GM06990 (cell line): ENCODE measurements around the gene SPRN.
"Not testable (repeated sequence)": the region's sequence is repeated elsewhere in the genome, so short reads cannot be mapped to it uniquely, and the experiment has no call there.

Experiments used
- DNase-seq: peaks from one replicate; pipeline ENCODE4 v3.0.0-alpha.2; 2011; ENCODE audit not compliant: insufficient read length; ENCODE audit errors: extremely low read depth
- H3K27me3 ChIP-seq: replicated peaks from 2 replicates; pipeline ENCODE4 v1.6.0; 2011; ENCODE audit warnings: low read length; ENCODE audit not compliant: control insufficient read depth, insufficient read depth
- H3K36me3 ChIP-seq: 2 replicates; pipeline ENCODE4 v1.5.1; 2011; ENCODE audit warnings: low read length; ENCODE audit not compliant: control insufficient read depth, insufficient read depth
- H3K4me3 ChIP-seq: replicated peaks from 2 replicates; pipeline ENCODE4 v1.5.1; 2011; ENCODE audit warnings: low read depth, mild to moderate bottlenecking, control low read depth, low read length
- TF ChIP-seq, protein P1 (sequence below): IDR thresholded peaks from 2 replicates; pipeline ENCODE4 v1.5.1; 2011; ENCODE audit warnings: low read length, control low read depth, mild to moderate bottlenecking, inconsistent platforms; ENCODE audit not compliant: insufficient read depth, poor library complexity, severe bottlenecking

SPRN gene

DNA sequence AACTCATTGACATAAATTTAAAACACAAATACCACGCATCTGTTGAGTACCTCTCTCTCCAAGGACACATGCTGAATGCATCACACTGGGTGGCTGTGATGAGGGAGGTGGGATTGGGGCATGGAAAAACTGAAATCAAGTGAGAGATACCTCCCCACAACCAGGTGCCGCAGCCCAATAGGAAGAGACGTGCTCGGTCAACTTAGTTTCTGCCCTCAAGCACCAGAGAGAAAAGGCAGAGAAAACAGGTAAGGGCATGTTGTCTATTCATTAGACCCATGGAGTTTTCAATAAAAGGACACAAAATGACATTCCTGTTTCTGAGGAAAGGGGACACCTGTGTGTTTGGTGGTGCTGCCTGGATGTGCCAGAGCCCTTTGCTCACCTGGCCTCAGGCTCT is 5.1 kb upstream of the SPRN start:
- H3K27me3 ChIP-seq, DNase-seq, H3K36me3 ChIP-seq, H3K4me3 ChIP-seq: not testable (repeated sequence)

DNA sequence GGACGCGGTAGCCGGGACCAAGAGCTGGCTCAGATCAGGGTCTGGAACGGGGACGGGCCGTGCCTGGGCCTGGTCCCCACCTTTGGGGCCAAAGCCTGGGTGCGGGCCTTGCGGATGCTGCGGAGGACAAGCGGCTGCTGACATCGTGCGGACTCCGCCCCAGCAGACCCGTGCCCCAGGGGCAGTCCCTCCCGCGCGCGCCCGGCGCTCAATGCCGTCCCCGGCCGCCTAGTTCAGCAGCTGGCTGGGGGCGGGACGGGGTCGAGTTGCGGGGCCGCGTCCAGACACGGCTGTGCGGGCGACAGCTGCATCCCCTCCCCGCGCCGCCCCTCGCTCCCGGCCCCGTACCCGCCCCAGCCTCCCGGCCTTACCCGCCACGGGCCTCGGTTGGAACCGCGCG is 323 bp downstream of the SPRN start:
- not testable (repeated sequence) for H3K36me3 ChIP-seq, H3K27me3 ChIP-seq, H3K4me3 ChIP-seq, DNase-seq

DNA sequence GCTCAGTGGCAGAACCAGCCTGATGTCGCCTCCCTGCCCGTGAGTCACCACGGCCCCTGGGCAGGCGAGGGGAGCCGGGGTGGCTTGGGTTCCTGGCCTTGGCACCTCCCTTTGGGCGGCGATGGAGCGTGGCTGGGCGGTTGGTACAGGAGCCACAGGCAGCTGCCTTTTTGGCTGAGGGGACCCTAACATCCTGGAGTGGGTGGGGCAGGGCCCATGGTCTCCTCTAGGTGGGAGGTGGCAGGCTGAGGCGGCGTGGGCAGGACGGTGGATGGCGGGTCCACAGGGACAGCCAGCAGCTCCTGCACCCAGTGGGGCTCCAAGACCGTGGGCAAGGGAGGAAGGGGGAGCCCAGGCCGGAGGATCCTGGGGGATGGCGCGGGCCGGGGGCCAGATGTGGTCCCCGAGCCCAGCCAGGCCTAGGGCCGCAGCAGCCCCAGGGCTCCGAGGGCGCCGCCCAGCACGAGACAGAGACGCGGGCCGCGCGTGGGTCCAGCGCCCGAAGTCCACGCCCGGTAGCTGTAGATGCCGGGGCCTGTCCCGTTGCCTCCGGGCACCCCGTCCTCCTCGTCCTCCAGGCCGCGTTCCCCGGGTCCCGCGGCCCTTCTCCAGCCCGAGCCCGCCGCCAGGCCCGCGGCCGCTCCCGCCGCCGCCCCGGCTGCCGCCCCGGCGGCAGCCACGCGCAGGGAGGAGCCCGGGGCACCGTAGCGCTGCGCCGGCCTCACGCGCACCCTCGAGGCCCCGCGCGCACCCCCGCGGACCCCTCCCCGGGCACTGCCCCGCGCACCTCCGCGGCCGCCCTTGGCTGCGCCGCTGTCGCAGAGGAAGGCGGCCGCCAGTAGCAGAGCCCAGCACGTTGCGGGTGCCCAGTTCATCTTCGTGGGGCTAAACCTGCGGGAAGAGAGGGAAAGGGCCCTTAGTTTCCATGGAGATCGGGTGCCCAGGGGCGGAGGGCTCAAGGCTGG is 1.3 kb downstream of the SPRN start:
- TF ChIP-seq, protein P1, sequence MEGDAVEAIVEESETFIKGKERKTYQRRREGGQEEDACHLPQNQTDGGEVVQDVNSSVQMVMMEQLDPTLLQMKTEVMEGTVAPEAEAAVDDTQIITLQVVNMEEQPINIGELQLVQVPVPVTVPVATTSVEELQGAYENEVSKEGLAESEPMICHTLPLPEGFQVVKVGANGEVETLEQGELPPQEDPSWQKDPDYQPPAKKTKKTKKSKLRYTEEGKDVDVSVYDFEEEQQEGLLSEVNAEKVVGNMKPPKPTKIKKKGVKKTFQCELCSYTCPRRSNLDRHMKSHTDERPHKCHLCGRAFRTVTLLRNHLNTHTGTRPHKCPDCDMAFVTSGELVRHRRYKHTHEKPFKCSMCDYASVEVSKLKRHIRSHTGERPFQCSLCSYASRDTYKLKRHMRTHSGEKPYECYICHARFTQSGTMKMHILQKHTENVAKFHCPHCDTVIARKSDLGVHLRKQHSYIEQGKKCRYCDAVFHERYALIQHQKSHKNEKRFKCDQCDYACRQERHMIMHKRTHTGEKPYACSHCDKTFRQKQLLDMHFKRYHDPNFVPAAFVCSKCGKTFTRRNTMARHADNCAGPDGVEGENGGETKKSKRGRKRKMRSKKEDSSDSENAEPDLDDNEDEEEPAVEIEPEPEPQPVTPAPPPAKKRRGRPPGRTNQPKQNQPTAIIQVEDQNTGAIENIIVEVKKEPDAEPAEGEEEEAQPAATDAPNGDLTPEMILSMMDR, result no peak
- Histone ChIP-seq H3K36me3 (peaks cover 9% of the 10 kb centered on the region), H3K27me3 (no peaks in the 10 kb centered on the region), H3K4me3 (no peak overlapping the region)
- no peak for DNase-seq

DNA sequence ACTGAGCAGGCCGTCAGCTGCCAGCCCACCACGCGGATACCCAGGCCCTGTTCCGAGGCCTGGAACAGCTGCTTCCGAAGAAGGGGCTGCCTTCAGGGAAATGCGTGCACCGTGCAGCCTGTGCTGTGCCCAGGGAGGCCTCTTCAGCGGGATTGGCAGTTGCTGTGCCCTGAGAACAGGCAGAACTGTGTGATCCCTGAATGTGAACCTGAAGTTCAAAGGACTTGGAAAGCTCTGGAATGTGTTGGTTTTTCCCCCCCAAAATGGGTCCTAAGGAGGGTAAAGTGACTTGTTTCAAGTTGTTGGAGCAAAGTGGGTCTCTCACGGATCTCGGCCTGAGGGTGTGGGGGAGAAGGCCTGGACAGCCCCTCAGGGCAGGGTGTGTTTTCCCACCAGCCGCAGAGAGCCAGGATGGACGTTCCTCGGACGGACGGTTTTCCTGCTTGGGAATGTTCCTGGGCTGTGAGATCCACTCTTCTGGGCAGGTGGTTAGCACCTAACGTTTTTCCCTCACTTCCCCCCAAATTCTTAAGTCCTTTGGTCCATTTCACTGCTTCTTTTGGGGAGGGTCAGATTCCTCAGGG is 2.1 kb downstream of the SPRN start:
- Histone ChIP-seq H3K27me3 (no peaks in the 10 kb centered on the region), H3K36me3 (peaks cover 9% of the 10 kb centered on the region), H3K4me3 (no peak overlapping the region)
- DNase-seq, result no peak
- TF ChIP-seq, protein P1, result no peak

DNA sequence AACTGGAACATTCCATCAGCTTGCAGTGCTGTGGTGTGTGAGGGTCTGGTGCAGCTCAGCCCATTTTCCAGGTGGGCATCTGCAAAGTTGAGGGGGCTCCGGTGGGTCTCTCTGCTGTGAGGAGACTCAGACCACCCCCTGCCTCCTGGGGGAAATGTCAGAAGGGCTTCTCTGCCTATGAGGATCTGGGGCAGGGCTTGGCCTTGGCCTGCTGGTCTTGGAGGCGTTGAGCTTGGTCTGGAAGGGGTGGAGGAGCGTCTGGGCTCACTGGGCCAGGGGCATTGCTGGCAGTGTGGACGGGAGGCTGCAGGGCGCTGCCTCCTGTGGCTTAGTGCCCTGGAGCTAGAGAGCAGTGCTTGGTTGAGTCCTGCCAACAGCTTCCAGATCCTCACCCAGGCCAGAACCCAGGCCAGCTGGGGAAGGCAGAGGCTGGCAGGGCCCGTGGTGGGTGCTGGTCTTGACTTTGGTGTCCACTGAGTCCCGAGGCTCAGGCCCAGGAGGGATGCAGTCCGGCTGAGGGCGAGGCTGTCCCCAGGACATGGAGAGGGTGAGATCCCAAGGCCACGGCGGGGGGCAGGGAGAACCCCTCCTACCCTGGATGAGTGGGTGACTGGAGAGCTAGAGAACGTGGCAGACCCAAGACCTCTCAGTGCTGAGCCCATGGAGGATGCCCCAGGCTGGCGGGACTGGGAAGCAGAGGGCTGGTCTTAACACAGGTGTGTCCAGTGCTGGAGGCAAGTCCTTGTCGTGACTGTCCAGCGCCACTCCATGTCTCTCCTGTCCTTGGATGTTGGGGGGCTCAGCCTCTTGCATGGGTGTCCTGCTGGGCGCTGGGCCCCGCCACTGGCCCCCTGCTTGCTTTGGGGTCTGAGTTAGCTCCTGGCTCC is 2.8 kb downstream of the SPRN start:
- Histone ChIP-seq H3K4me3 (no peak overlapping the region), H3K27me3 (no peaks in the 10 kb centered on the region), H3K36me3 (peaks cover 9% of the 10 kb centered on the region)
- no peak for DNase-seq
- TF ChIP-seq, protein P1, result no peak

DNA sequence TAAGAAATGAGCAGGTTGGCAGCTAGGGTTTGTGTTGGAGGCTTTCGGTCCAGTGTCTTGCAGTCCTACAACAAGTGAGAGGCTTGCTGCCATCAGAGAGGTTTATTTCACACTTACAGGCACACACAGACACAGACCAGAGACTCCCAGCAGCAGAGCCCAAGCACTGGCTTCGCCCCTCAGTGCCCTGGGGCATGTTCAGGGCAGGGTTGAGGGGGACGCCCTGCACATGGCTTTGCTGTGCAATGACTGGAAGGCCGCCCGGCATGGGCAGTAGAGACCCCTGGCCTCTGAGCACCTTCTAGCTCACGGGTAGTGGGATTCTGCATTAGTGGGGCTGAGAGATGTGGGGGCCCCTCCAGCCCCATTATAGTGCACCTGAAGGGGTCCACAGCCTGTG is 3.8 kb downstream of the SPRN start:
- TF ChIP-seq, protein P1, result no peak
- H3K4me3 ChIP-seq, result no peak overlapping the region
- no peaks in the 10 kb centered on the region for H3K27me3 ChIP-seq
- no peak for DNase-seq
- H3K36me3 ChIP-seq, result peaks cover 9% of the 10 kb centered on the region
